ENCODE data around the gene MAP1B.
"Not testable (repeated sequence)": the region's sequence is repeated elsewhere in the genome, so short reads cannot be mapped to it uniquely, and the experiment has no call there.

MAP1B gene

DNA sequence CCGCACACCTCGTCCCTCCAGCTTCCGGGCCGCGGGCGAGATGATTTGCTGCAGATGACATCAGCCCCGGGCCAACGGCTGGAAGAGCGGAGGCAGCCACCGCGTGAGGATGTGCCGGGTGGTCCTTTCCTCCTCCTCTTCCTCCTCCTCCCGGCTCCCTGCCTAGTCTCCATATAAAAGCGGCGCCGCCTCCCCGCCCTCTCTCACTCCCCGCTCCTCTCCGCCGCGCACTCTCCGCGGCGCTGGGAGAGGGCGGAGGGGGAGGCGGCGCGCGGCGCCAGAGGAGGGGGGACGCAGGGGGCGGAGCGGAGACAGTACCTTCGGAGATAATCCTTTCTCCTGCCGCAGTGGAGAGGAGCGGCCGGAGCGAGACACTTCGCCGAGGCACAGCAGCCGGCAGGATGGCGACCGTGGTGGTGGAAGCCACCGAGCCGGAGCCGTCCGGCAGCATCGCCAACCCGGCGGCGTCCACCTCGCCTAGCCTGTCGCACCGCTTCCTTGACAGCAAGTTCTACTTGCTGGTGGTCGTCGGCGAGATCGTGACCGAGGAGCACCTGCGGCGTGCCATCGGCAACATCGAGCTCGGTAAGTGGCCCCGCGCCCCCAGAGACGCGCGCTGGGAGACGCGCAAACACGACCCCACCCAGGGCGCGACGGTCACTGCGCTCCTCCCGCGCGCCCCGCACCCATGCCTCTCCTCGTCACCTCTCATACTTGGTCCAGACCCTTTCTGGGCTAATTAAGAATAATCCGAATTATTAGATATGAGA lies at the start of gene MAP1B:
TSS of gene MAP1B (plus strand) at position 345 of the 770 bp plus-strand sequence. CDS start at position 402, 57 bp downstream.
- DNase-seq, result peak in 1 of 2 experiments; percentile 17

DNA sequence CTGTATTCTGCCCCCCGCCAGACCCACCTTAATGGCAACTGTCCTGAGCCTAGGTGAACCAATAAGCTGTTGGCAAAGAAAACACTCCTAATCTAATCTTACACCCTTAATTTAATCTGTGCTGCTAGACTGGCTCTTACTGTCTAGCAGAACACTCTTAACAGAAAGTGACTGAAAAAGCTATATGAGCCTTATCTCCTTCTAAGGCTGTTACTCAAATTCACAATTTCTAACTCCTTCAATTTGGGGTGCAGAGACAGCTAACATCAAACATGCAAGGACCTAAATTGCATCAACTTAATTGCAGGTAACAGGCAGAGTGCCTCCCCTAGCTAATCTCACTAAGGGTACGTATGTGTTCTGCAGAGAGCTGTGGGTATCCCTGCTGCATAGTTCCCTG lies 49.5 kb upstream of the MAP1B start:
- no peak for DNase-seq

DNA sequence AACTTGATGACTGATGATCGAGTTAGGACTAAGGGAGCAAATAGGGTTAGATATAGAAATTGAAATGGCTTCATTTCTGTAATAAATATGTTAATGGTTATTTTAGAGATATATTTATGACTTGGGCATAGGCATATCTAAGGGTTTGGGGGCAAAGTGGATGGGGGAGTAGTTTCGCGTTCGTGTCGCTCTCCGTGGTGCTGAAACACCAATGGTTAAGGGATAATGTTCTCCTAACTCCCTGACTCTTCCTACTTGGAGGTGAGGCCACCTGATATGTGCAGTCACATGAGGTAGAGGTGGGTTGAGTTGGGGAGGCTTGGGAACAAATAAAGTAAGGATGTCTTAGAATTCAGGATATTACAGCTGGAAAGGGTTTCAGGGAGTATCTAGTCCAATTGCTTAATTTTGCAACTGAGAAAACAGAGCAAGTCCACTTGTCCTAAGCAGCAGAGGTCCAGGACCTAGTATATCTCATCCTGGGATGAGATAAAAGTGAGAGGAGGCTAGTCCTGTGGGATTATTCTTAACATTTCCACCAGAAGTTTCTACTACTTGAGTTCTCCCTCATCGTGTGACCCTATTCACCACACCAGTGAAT lies 44.0 kb upstream of the MAP1B start:
- peak; percentile 26 to 37 for DNase-seq

DNA sequence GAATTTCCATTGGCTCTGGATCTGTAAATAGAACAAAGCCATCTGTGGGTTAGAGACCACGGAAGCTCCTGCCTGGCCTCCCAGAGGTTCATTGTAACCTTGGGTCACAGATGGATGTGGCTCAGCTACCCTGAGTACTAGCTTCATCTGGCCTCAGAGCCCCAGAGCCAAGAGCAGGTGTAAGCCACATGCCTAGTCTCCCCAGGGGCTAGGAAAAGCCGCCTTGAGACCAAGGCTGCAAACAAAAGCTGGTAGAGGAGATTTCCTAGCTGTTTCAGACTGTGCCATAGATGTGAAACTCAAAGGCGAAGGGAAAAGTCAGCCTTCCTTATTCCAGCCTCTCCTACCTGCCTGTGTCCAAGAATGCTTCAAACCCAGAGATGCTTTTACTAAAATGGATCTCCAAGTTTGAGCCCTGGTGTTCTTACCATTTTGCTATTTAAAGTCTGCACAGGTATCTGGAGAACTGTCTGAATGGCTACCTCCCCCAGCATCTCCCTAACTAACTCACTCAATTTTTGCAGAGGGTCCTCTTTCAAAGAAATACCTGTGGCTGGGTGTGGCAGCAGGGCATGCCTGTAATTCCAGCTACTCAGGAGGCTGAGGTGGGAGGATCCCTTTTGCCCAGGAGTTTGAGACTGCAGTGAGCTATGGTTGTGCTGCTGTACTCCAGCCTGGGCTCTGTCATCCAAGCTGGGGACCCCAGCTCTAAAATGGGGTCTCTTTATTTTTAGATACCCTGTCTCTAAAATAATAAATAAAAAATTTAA lies 42.3 kb upstream of the MAP1B start:
- DNase-seq, result no peak

DNA sequence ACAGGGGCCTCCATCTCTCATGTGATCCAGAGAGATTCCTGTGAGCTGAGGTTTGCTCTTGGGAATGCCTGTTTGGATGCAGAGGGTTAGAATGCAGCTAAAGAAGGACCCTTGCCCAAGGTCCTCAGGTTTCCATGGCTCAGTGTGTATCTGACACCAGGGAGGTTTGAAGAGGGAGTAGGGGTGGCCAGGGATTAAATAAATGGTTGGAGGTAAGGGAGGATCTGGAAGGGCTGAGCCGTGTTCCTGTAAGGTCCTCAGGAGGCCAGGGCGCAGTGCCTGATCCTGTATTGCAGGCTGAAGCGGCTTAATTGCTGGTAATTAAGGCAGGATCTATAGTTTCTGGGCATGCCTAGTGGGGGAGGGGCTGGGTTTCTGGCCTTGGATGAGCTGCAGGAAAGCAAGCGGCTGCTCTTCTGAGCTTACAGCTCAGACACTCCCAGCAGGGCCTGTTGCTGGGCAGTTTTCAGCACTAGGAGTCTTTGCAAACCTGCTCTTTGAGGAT lies 41.5 kb upstream of the MAP1B start:
- no peak for DNase-seq

DNA sequence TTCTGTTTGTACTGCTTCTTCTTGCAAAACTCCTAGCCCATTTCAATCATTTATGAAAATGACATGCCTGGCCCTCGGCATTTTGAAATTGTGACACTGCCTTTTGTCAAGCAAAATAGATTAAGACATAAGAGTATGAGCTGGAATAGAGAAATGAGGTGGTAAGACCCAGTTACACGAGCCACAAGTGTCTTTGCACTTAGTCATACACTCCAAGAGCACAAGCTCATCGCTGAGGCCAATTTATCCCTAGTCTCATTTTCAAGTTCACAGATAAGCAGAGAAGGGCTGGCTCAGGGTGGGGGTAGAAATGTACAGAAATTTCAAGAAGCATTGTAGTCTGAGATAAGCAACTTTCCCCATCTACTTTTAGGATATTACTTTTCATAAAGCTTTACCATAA lies 40.6 kb upstream of the MAP1B start:
- DNase-seq, result no peak

DNA sequence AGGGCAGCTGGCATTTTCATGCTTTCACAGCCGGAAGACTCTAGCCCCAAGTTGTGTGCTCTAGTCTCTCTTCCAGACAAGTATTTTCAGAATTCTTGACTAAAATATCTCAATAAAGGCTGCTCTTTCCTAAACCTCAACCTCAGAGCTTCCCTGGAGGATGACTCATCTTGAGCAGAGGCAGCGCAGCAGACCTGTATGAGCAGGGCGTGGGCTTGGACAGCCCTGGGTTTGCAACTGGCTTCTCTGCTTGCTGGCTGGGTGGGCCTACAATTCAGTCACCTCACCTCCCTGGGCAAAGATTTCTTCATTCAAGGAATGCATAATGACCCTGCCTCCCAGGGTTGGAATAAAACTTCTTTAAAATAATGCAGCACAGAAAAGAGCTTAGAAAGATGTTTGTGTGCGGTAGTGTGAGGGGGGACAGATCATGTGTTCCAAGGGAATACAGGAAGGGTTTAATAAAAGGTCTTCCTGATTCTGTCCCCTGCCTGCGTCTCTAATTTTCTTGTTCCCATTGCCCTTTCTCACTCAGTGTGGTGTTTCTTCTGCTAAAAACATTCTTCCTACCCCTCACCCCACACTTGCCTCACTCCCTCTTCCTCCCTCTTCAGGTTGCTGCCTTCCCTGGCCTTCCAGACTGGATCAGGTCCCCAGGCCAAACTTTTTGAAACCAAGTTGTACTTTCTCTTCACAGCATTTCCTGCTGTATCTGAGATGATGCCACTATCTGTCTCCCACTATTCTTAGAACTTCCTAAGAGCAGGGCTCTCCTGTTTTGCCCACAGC lies 39.4 kb upstream of the MAP1B start:
- DNase-seq, result no peak

DNA sequence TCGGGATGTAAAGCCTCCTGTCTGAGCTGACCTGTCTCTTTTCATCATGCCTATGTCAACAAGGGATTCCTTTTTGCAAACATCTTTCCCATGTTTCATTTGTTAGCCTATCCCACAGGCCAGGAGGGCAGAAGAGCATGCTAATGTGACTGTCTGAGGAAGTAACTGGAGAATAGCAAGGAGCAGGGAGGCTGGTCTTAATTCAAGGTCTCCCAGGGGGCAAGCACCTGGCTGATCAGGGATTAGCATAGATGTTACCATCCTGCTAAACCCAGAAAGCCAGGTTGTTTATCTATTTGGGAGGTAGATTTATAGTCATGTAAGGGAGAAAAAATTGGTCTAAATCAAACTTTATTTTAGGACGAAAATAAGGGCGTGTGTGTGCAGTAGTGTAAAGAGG lies 36.7 kb upstream of the MAP1B start:
- no peak for DNase-seq

DNA sequence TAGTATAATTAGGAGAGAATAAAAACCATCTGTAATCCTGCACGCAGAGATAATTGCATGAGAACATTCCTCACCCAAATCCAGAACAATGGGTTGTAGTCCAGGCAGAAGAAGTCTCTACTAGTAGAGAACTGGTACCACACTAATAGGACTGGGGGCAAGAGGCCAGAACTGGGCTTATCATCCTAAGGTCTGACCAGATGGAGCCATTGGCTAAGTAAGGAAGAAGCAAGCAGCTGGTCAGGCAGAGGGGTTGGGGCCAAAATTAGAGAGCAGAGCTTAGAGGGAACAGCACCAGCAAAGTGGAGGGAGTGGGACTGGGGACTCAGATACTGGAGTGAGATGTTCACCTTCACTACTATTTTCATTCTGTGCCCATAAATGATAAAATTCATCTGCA lies 35.4 kb upstream of the MAP1B start:
- no peak for DNase-seq

DNA sequence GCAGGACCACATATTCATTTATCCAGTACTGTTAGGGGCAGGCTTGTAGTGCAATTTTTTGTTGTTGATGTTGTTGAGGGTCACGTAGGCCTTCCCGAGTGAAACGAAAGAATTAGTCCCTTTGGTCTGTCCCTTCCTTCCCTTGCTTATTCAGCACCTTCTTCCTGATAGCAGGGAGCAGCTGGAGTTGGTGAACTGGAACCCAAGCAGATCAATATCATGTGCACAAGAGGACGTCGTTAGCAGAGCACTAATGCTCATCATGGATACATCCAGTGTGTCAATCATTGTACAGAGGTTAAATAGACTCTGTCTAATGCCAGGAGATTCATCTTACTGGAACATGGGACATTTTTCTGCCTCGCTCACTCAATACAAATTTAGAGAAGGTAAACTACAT lies 33.0 kb upstream of the MAP1B start:
- no peak for DNase-seq

DNA sequence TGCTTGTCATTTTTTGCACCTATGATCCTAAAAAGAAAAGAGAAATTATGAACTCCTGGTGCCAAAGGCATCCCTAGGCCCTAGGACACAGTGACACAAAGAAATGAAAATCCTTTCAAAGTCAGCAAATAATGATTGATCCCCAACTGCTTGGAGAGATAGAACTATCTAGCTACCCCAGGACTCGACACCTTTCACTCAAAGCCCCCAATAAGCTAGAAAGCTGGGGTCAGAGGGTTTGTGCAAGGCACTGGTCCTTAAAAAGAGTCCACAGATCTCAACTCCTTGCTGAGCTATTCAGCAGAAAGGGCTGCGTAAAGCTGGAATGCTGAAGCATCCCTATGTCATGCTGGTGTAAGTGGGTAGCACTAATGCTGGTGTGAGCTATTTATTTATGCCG lies 31.8 kb upstream of the MAP1B start:
- no peak for DNase-seq

DNA sequence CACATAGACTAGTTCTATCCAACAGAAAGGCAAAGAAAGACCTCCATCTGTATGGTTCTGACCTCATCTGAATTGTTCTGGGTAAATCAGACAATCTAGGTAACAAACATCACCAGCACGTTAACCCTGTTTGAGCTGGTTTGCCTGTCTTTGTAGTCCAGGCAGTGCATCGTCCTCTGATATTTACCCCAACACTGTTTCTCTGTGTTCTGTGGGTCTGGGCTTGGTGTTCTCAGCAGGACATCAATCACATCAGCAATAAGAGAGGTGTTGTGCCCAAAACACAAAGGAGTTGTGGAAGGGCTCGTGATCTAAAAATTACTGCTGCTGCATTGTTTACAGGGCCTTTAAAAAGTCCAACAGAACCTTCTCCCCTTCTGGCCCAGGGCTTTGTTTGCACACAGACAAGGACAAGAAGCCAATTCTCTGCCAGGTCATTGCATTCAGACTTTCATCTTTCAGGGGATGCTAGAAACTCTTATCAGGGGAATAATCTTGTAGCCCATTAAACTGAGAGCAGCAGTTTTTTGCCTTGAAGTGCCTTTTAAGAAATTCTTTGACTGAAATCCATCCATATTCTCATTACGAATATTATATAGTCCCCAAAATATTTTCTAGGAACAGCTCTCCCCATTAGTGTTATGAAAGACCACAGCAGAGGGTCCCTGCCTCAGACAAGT lies 30.5 kb upstream of the MAP1B start:
- no peak for DNase-seq

DNA sequence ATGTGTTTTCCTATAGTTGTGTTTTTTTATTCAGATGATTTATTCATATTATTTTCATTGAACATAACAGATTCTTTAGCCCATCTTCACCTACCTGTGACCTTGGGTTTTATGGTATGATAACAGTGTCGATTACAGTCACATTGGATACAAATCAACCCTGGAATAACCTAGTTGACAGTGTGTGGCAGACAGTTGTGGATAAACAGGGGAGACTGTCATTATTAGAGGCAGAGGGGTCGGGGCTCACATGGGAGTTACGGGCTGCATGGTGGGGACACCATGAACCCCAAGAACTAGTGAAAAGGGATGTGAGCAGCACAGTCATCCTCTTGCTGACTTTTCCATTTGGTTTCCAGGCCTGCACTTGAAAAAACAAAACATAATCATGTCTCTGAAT lies 29.9 kb upstream of the MAP1B start:
- DNase-seq, result no peak

DNA sequence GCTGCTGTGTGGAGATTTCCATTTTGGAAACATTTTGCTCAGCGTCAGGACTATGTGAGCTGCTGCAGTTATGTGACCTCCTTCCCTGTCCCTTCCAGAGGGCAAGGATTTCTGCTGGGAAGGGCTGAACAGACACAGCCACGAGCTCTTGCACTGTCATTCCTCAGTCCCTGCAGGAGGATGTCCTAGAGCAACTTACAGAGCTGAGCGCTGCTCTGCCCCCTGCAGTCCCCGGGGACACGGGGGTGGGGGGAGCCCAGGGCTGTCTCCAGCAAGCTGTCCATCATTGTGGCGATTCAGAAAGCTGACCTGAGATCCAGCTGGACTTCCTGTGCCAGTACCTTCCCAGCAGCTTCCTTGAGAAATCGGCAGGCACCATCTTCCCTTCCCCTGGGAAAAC lies 28.0 kb upstream of the MAP1B start:
- DNase-seq, result no peak

DNA sequence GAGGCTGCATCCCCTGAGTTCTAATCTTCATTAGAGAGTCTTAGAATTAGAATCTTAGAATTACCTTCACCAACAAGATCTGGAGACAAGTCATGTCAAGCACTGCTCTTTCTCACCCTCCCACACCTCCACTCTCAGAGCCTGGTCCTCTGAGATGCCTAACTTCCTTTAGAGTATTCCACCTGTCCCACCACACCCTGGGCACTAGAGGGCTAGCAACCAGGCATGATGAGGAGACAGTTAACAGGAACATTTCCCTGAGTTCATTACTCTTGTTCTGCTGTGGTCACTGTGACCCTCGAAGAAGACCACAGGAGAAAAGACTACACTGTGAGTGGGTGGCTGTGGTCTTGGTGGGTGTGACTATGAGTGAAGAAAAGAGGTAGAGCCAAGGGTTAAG lies 25.2 kb upstream of the MAP1B start:
- no peak for DNase-seq

DNA sequence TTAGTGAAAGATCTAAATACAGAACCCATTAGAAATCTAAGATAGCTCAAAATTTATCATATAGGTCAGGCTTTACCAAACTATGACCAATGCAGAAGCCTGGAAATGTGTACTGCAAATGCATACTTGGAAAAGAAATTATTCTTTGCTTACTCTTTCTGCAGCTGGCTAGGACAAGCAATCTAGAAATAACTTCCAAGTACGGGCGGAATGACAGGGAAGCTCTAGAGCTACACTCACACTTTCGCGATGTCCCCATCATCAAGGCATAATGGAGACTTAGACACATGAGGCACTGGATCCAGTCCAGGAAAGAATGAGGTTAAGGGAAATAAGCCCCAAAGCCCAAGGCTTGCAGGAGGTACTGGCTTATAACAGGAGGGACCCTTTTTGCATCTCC lies 22.4 kb upstream of the MAP1B start:
- no peak for DNase-seq

DNA sequence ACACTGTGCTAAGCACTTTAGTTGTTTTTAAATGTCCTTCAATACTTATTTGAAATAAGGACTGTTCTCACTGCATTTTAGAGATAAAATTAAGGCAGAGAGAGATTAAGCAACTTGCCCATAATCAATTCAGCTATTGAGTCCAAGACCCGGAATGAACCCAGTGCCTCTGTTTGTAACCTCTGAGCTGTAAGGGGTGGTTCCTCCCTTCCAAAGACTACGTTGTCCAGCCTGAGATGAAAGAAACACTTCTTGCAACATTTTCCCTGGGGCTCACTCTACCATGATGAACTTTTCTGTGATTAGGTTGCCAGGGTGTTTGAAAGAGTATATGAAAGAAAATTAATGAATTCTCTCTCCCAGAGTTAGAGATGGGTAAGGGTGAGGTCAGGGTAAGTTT lies 22.0 kb upstream of the MAP1B start:
- DNase-seq, result no peak

DNA sequence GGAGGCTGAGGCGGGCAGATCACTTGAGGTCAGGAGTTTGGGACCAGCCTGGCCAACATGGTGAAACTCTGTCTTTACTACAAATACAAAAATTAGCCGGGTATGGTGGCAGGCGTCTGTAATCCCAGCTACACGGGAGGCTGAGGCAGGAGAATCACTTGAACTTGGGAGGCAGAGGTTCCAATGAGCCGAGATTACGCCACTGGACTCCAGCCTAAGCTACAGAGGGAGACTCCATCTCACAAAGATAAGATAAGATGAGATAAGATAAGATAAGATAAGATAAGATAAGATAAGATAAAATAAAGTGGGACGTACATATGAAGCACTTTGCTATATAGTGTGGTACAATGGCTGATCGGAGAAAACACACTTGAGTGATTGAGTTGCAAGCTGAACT lies 17.6 kb upstream of the MAP1B start:
- not testable (repeated sequence) for DNase-seq

DNA sequence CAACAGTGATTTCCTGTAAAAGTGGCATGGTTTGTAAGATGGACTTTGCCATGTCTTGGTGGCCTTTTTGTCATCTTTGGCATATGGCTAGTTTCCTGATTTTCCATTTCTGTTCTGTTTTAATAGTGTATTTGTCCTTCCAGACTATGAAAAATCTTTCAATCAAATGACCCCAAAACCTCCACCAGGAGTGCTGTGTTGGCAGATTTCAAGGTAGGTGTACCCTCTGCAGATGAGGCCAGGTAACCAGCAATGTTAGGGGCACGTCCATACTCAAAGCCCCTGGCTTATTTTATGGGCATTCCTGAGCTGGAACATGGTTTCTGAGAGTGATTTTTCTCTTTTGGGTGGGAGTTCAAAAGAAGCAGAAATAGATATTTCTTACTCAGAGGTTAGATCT lies 15.2 kb upstream of the MAP1B start:
- DNase-seq, result no peak

DNA sequence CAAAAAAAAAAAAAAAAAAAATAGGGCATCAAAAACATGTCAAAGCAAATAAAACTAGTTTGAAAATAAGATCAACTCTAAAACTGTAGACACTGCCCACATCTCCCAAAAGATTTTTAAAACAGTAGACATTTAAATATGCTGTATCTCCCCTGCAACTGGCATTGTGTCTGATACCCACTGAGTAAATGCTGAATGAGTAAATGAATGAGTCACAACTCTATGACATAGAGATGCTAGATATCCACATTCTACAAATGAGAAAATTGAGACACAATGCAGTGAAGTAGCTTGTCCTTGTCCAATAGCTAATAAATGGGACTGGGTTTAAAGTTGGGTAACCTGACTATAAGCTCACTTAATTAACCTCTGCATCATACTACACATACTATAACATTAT lies 14.1 kb upstream of the MAP1B start:
- no peak for DNase-seq

DNA sequence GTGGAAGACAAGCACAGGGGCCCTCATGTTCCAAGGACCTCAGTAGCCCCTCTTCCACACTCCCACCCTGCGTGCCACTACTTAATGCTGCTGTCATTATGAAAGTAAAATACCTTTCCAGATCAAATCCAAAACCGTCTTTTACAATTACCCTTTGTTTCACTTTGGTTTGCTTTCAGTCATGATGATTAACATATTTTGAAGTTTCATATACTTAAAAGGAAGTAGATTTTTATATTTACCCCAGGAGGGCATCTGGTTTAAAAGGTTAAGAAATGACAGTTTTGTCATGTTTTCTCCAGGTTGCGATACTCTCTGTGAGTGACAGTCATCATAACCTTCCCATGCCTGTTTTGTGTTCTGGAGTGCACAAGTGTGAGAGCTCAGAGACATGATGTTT lies 13.5 kb upstream of the MAP1B start:
- no peak for DNase-seq

DNA sequence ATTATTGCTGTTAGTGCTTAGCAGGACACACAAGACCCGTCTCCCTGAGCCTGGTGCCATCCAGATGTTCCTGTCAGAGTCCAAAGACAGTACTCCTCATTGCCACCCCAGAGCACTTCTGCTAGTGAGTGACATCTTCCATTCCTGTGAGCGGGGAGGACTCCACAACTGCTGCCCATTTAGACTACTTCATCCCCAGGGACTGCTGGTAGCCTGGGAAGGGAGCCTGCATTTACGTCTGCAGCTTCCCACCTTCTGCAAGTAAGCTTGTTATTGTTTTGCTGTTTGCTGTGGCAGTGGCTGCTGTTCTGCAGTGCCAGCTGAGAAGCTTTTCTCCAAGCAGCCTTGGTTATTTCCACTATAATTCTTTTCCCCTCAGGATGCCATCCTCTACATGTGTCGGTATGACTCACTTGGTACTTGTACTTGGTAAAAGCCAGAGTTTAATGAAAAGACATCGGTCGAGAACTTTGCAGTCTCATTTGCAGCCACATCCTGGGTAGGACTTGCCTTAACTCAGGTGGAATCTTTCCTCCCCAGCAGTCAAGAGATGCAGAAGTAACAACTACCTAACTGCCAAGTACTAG lies 10.6 kb upstream of the MAP1B start:
- no peak for DNase-seq
